ENCODE results near the gene ABHD3.

Gene ABHD3, protein sequence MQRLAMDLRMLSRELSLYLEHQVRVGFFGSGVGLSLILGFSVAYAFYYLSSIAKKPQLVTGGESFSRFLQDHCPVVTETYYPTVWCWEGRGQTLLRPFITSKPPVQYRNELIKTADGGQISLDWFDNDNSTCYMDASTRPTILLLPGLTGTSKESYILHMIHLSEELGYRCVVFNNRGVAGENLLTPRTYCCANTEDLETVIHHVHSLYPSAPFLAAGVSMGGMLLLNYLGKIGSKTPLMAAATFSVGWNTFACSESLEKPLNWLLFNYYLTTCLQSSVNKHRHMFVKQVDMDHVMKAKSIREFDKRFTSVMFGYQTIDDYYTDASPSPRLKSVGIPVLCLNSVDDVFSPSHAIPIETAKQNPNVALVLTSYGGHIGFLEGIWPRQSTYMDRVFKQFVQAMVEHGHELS

GRCh38 chr18:21704603-21705364 lies at the start of gene ABHD3:
TSS of gene ABHD3 (minus strand) at chr18:21704774. CDS start at chr18:21704665, 109 bp downstream.
- peak; percentile 29 for TF ChIP-seq CTCF (conservative IDR thresholded peaks at IDR 0.05; ENCODE audit: control insufficient read depth, insufficient read depth, low read depth, low read length)
- H3K4me3 ChIP-seq (ENCODE audit: control insufficient read depth, low read depth, low read length) = peak within 1 kb of the TSS; percentile 81
- peak; percentile 80 for DNase-seq (ENCODE audit: low read depth)

DNA sequence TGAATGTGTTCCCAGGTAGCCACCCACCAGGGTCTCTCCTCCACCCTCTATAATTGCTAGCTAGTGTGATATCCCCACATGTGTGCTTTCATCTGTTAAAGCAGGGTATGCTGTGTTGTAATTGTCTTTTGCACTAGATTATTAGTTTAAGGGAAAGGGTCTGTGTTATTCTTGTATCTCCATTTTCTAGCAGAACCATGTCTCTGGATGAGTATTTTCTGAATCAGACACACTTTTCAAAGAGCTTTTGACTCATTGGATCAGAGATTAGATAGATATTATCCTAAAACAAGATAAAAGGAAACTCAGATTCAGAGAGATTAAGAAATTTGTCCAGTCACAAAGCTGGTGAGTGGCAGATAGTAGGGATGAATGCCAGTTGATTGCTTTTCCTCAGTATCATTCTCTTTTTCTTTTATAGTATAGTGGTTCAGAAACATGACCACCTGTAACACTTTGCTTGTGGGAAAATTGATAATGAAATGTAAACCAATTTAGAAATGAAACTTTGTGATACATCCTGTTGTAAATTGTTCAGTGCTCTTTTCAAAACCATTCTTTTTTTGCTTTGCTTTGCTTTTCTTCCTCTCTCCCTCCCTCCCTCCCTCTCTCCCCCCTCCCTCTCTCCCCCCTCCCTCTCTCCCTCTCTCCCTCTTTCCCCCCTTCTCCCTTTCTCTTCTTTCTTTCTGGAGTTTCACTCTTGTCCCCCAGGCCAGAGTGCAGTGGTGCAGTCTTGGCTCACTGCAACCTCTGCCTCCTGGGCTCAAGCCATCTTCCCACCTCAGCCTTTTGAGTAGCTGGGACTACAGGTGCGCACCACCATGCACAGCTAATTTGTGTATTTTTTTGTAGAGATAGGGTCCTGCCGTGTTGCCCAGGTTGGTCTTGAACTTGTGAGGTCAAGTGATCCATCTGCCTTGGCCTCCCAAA lies 43.5 kb upstream of the ABHD3 start:
- no peak for TF ChIP-seq CTCF (conservative IDR thresholded peaks at IDR 0.05; ENCODE audit: control insufficient read depth, insufficient read depth, low read depth, low read length)
- H3K4me3 ChIP-seq (ENCODE audit: control insufficient read depth, low read depth, low read length) = no peak overlapping the region
- no peak for DNase-seq (ENCODE audit: low read depth)

DNA sequence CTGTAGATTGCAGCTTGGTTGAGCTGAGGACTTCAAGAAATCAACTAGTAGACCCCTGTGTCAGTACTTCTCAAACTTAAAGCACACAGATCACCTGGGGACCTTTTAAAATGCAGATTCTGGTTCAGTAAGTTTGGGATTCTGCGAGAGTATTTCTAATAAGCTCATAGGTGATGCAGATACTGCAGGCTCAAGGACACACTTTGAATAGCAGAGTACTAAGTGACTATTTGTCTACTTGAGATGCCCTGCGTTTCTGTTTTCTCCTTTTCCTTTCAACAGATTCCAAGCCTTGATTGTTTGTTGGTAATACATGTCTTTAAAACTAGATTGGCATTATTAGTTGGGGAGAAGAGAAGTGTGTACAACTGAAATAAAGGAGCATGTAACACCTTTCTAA lies 42.7 kb upstream of the ABHD3 start:
- no peak for TF ChIP-seq CTCF (conservative IDR thresholded peaks at IDR 0.05; ENCODE audit: control insufficient read depth, insufficient read depth, low read depth, low read length)
- H3K4me3 ChIP-seq (ENCODE audit: control insufficient read depth, low read depth, low read length) = no peak overlapping the region
- no peak for DNase-seq (ENCODE audit: low read depth)

- TF ChIP-seq CTCF (conservative IDR thresholded peaks at IDR 0.05; ENCODE audit: control insufficient read depth, insufficient read depth, low read depth, low read length) = no peak
- no peak overlapping the region for H3K4me3 ChIP-seq (ENCODE audit: control insufficient read depth, low read depth, low read length)
Observed at GRCh38 chr18:21745231-21745630, 40.7 kb upstream of the ABHD3 start.

GRCh38 chr18:21743166-21743832 lies 38.7 kb upstream of the ABHD3 start:
- no peak for TF ChIP-seq CTCF (conservative IDR thresholded peaks at IDR 0.05; ENCODE audit: control insufficient read depth, insufficient read depth, low read depth, low read length)
- DNase-seq (ENCODE audit: low read depth) = no peak

More at GRCh38 chr18:21745231-21745630, 40.7 kb upstream of the ABHD3 start:
- no peak for DNase-seq (ENCODE audit: low read depth)

DNA sequence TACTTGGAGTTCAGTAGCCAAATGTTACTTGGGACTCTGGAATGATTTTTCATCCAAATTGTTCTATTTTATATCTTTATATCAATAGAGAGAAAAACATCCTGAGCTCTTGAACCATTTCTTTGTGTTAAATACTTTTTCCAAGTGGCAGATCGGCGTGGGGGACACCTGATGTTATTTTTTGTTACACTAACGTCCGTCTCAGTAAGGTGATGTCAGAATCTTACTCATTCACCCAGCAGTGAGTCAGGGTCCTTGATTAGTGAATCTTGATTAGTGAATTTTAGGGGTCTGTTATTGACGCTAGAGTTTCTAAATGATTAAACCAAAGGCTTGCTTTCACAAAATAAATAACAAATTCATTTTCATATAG lies 37.7 kb upstream of the ABHD3 start:
- TF ChIP-seq CTCF (conservative IDR thresholded peaks at IDR 0.05; ENCODE audit: control insufficient read depth, insufficient read depth, low read depth, low read length) = no peak
- DNase-seq (ENCODE audit: low read depth) = peak; percentile 47
- peak overlapping the region; percentile 87 for H3K4me3 ChIP-seq (ENCODE audit: control insufficient read depth, low read depth, low read length)

More at GRCh38 chr18:21743166-21743832, 38.7 kb upstream of the ABHD3 start:
- H3K4me3 ChIP-seq (ENCODE audit: control insufficient read depth, low read depth, low read length) = no peak overlapping the region
